PC-9 (cell line): ENCODE data around the gene DNAJC16.

Experiments used
- EZH2 ChIP-seq: fragments of 200-600 bp; sonication (generic); IDR thresholded peaks from 2 replicates; pipeline ENCODE4 v1.8.0; 2017; ENCODE audit warnings: antibody characterized with exemption, low read depth
- TF ChIP-seq, protein P1 (sequence below): fragments of 200-600 bp; sonication (generic); conservative IDR thresholded peaks from 2 replicates; pipeline ENCODE4 v1.6.1; 2017; ENCODE audit warnings: mixed run types, antibody characterized with exemption, mild to moderate bottlenecking, moderate library complexity

DNA sequence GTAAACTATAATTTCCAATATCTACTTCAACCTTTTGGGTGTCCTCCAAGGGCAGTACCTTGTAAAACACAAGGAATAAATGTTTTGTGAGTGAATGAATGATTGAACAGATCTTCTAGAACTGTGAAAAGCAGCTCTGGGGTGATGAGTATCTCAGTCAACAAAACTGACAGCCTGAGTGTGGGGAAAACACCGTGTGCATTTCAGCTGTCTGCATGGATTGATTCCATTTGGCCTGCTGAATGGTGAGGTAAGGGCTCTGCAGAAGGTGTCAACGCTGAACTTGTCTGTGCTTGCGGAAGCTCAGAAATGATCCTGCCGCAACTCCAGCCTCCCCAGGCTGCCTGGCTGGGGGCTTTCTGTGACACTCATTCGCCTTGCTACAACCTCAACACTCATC is 65.6 kb downstream of the DNAJC16 start:
- TF ChIP-seq, protein P1, sequence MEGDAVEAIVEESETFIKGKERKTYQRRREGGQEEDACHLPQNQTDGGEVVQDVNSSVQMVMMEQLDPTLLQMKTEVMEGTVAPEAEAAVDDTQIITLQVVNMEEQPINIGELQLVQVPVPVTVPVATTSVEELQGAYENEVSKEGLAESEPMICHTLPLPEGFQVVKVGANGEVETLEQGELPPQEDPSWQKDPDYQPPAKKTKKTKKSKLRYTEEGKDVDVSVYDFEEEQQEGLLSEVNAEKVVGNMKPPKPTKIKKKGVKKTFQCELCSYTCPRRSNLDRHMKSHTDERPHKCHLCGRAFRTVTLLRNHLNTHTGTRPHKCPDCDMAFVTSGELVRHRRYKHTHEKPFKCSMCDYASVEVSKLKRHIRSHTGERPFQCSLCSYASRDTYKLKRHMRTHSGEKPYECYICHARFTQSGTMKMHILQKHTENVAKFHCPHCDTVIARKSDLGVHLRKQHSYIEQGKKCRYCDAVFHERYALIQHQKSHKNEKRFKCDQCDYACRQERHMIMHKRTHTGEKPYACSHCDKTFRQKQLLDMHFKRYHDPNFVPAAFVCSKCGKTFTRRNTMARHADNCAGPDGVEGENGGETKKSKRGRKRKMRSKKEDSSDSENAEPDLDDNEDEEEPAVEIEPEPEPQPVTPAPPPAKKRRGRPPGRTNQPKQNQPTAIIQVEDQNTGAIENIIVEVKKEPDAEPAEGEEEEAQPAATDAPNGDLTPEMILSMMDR: no peak
- TF ChIP-seq EZH2: no peak
